ENCODE results near the gene ARMC9.
"Not testable (repeated sequence)": the region's sequence is repeated elsewhere in the genome, so short reads cannot be mapped to it uniquely, and the experiment has no call there.

Gene ARMC9

DNA sequence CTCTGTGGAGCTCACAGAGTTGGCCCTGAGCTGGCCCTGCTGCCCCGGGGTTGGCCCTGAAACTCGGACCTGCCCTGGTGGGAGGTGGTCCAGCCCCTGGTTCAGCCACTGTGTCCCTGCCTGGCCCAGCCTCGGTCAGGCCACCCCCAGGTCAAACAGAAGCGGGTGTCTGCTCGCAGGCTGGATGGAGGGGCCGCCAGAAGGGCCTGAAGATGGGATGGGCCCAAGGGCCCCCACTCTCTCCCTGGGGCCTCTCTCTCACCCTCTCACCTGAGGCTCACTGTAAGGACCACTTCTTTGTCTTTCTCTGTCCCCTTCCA, 172.0 kb downstream of the ARMC9 start:
- DNase-seq = no peak

GRCh38 chr2:231370749-231371429, 172.5 kb downstream of the ARMC9 start:
- no peak for DNase-seq

- no peak for DNase-seq
These were observed 173.1 kb downstream of the ARMC9 start for GRCh38 chr2:231371430-231372054.

DNA sequence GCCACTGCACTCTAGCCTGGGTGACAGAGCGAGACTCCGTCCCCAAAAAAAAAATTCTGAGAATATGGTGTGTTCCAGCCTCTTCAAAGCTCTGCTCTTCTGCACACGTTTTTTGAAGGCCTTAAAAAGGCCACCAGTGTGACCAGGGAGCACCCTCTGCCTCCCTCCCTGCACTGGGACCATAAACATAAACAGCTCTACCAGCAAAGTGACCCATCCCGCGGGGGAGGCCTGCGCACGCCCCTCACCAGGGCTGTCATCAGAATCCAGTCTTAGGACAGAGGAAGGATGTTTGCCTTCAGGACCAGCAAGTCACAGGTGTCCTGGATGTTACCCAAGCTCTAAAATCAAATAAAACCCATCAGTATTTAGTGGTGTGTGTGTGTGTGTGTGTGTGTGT, 173.9 kb downstream of the ARMC9 start:
- DNase-seq = no peak

DNA sequence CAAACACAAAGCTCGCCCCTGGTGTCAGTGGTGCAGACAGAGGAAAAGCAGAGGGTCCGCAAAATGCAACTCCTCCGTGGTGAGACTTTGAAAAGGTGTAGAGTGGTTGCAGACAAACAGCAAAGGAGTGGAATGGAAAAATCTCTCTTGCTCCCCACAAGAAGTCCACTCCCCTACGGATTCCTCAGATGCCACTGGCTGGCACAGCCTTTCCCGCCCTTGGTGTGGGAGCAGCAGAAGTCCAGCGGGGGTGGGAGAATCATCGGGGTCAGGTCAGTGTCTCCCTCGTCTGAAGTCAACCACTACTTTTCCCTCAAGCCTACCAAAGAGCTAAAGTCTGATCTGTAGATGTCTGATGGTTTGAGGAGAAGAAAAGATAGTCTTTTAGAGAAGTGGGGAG, 174.8 kb downstream of the ARMC9 start:
- no peak for DNase-seq

DNA sequence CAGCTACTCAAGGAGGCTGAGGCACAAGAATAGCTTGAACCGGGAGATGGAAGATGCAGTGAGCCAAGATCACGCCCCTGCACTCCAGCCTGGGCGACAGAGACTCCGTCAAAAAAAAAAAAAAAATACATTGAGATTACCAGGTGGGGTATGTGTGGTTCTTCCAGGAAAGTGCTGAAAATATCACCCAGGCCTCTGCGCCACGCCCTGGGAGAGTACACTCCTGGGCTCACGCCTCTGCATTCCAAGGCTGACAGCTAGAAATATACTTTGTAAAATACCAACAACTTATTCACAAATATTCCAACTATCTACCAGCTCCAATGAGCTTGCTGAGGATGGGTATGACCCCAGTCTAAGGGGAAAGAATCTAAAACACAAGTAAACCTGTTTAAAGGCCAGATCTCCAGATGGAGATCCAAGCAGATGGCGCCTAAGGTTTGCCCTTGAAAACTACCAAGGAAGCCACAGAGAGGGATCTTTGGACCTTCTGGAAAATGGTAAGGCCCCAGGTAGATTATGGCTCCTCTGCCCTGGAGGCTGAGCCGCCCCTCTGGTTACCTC, 175.4 kb downstream of the ARMC9 start:
- DNase-seq = no peak

DNA sequence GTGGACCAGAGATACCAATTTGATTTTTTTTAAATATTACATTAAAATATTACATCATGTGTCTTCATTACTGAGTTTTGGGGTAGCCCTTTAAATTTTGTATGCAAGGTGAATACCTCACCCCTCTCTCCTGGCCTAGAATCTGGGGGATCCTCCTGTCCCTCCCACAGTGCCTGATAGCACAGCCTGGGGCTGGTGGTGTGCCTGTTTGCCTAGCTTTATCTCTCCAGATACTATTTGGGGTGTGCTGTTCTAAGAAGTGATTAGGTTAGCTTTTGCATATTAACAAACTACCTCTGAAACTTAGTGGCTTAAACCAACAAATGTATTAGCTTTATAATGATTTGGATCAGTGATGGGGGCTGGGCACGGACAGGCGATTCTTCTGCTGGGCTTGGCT, 176.3 kb downstream of the ARMC9 start:
- no peak for DNase-seq

- DNase-seq = not testable (repeated sequence)
These were observed 177.7 kb downstream of the ARMC9 start for GRCh38 chr2:231375994-231376615.

GRCh38 chr2:231376857-231377256, 178.4 kb downstream of the ARMC9 start:
- no peak for DNase-seq

DNA sequence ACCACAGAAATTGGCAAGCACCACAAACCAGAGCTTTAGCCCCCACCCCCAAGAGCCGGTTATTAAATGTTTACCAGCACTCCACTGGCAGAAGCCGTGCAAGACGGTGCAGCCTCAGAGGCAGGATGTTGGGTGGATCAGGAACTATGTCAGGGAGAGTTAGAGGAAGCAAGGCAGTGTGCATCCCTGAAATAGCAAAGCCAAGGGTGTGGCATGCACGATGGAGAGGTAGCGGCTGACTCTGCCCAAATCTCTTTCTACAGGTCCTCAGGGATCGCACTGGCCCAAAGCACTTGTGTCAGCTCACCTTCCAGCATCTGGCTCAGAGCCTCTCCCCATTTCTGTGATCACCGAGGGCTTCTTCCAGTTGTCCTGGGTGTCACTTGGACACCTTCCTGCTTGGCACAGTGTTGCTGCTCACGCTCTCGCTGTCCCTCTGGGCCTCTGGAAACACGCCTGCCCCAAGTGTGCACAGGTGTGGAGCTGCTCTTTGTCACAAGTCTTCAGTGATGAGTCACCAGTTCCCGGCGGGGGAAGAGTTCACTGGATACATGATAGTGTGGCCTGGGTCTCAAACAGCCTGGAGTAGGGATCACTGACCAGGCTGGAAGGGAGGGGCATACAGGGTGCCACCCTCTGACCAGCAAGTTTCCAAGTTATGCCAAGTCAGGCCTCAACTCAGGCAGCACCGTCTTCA, 179.7 kb downstream of the ARMC9 start:
- no peak for DNase-seq

DNA sequence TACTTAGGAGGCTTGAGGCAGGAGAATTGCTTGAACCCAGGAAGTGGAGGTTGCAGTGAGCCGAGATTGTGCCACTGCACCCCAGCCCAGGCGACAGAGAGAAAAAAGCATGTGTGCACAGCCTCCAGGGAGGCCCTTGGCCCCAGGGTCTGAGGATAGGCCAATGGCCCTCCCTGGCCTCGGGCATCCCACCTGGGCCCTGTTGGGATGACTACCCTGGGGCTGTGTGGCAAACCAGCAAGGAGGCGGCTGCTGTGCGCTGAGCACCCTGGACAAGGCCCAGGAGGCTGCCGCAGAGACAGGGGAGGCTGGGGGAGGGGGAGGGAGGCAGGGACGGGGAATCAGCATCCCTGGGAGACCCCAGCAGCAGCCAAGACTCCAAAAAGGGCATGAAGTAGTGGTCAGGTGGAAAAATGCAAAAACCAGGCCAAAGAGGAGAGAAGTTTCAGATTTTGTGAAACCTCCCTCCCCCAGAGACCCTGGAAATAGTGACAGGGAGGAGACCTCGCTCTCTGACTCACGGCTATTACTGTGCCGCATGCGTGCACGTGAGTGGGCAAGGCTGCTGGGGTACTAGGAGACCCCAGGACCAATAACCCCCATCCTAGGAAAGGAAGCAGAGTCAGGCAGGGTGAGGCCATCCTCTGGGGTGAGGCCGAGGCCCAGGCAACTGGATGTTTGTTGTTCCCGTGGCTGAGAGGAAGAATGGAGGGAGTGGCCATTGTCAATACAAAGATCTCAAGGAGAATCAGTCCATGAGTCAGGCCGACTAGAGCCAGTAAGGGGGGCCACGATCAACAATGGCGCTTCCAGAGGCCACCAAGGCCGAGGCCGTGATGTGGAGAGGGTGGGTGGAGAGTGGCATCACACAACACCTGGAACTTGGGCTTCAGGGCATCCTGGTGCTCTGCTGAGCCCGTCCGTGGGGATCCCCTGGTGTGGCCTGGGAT, 181.1 kb downstream of the ARMC9 start:
- DNase-seq = no peak

GRCh38 chr2:231380307-231380706, 181.9 kb downstream of the ARMC9 start:
- no peak for DNase-seq

GRCh38 chr2:231380991-231381847, 182.8 kb downstream of the ARMC9 start:
- DNase-seq = no peak

DNA sequence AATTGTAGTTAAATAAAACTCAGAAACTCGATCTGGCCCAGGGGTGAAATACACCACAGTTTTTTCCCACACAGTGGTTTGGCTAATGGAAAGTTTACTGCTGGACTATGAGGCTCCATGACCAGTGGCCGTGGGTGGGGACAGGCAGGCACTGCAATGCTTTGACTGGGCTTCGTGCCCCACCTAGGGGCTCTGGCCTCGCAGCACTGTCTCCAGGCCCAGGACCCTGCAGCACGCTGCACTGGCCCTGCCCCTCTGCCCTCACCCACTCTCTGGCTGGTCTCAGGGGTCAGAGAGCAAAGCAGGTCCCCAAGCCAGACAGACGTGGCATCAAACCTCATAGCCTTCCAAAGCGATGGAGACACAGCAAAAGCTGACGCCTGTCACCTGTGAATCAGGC, 183.7 kb downstream of the ARMC9 start:
- no peak for DNase-seq

DNA sequence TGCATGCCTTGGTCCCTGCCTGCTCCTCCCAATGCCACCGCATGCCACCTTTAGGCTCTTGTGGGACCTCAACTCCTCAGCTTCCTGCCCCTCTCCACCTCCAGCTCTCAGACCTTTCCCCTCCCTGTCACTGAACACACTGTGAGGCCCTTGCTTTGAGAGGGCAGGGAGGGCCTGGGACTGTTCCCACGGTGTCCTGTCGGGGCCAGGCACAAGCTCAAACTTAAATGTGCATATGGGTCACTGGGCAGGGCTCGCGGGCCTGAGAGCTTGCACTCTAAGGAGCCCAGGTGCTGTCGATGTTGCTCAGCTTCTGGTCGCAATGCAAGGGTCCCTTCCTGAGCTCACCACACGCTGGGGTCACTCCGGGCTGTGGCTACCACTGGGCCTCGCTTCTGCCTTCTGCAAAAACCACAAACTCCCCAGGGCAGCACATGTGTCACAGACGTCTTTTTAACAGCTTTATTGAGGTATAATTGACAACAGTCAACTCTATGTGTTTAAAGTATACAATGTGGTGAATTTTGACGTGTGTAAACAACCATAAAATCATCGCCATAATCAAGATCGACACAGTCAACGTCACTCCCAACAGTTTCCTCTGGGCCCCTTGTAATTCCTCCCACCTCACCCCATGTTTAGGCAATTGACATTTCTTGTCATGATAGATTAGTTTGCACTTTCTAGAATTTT, 185.1 kb downstream of the ARMC9 start:
- DNase-seq = no peak

DNA sequence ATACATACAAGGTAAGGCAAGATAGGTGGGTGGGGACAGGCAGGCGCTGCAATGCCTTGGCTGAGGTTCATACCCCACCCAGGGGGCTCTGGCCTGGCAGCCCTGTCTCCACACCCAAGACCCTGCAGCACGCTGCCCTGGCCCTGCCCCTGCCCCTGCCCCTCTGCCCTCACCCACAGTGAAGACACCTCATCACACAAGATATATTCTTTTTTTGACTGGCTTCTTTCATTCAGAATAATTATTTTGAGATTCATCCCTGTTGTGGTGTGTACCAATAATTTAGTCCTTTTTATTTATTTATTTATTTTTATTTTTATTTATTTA, 185.6 kb downstream of the ARMC9 start:
- DNase-seq = no peak

GRCh38 chr2:231384970-231385369, 186.5 kb downstream of the ARMC9 start:
- DNase-seq = no peak

- DNase-seq = no peak
These were observed 187.0 kb downstream of the ARMC9 start for GRCh38 chr2:231385429-231385828.

- DNase-seq = no peak
These were observed 188.0 kb downstream of the ARMC9 start for GRCh38 chr2:231386446-231386845.

DNA sequence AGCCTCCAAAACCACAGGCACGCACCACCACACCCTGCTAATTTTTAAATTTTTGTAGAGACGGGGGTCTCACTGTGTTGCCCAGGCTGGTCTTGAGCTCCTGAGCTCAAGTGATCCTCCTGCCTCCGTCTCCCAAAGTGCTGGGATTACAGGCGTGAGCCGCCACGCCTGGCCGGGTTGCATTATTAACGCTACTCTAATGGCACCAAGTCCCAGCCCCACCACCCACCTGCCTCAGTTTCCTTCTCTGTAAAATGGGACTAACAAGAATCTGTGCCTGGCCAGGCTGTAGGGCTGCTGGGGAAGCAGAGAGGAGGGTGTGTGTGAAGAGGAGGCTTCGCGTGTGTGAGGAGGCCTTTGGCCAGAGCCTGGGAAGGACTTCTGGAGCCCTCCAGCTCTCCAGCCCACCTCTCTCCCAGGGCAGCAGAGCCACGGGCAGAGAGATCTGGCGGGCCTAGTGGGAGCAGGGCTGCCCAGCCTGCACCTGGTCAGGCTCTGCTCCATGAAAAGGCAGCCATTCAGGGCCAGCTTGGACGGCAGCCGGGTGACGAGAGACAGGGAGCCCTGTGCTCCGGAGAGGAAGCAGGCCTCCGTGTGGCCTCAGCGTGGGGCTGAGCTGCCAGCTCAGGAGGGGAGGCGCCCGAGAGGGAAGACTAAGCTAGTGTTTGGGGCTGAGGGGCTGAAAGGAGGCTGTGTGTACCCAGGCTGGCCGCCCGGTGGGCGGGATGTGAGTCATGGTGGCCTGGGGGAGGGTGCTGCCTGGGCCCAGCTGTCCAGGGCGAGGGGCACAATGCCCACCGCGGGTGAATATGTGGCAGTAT, 189.7 kb downstream of the ARMC9 start:
- no peak for DNase-seq
